Measurements from ENCODE around the gene TMEM258. TPM values are rescaled to one million over a fixed set of nuclear protein-coding genes. Genes with fewer than 3 reads are reported as not detected.

Gene TMEM258
- total and polyA plus RNA-seq, 2 donors (not counting 3 experiments of a cell fraction or from before 2014, with no cell fraction given): 140 to 534 TPM

DNA sequence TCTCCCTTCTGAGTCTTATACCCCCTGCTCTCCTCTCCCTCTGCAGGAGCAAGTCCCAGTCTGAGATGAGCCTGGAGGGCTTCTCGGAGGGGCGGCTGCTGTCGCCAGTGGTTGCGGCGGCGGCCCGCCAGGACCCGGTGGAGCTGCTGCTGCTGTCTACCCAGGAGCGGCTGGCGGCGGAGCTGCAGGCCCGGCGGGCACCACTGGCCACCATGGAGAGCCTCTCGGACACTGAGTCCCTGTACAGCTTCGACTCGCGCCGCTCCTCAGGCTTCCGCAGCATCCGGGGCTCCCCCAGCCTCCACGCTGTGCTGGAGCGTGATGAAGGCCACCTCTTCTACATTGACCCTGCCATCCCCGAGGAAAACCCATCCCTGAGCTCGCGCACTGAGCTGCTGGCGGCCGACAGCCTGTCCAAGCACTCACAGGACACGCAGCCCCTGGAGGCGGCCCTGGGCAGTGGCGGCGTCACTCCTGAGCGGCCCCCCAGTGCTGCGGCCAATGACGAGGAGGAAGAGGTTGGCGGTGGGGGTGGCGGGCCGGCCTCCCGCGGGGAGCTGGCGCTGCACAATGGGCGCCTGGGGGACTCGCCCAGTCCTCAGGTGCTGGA, 48.8 kb downstream of the TMEM258 start:
- no peaks in the 10 kb centered on the region for H3K9me1 ChIP-seq (replicated peaks; ENCODE audit: control insufficient read depth, extremely low read depth, insufficient read depth, low read length)
- DNase-seq (ENCODE audit: low read depth, low spot score) (no peak), FAIRE-seq (no peak)
- no peaks in the 10 kb centered on the region for H3K79me2 ChIP-seq (ENCODE audit: control insufficient read depth, insufficient read depth, low read length)
- H3K27me3 ChIP-seq (ENCODE audit: control insufficient read depth in 2 of 2, insufficient read depth in 2 of 2, low read length in 2 of 2): no peaks in the 10 kb centered on the region
- no peak overlapping the region for H3K27ac ChIP-seq (ENCODE audit: insufficient read depth, low read depth, low read length)
- dilution Hi-C loops (cut with MboI; ENCODE audit: extremely low pct_ligation_motif_present, low sequenced_read_pairs): no loop called here
- H3K36me3 ChIP-seq (ENCODE audit: control insufficient read depth in 2 of 2, extremely low read depth in 1 of 2, insufficient read depth in 2 of 2, low read length in 2 of 2): no peaks in the 10 kb centered on the region
- POLR2A ChIA-PET: no interaction called here
- TF ChIP-seq POLR2A (IDR thresholded peaks at IDR 0.05; ENCODE audit: low read depth, low read length): no peak
- TF ChIP-seq, protein P1, sequence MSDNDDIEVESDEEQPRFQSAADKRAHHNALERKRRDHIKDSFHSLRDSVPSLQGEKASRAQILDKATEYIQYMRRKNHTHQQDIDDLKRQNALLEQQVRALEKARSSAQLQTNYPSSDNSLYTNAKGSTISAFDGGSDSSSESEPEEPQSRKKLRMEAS (IDR thresholded peaks at IDR 0.05; ENCODE audit: insufficient read depth, insufficient read length): no peak
- TF ChIP-seq, protein P2, sequence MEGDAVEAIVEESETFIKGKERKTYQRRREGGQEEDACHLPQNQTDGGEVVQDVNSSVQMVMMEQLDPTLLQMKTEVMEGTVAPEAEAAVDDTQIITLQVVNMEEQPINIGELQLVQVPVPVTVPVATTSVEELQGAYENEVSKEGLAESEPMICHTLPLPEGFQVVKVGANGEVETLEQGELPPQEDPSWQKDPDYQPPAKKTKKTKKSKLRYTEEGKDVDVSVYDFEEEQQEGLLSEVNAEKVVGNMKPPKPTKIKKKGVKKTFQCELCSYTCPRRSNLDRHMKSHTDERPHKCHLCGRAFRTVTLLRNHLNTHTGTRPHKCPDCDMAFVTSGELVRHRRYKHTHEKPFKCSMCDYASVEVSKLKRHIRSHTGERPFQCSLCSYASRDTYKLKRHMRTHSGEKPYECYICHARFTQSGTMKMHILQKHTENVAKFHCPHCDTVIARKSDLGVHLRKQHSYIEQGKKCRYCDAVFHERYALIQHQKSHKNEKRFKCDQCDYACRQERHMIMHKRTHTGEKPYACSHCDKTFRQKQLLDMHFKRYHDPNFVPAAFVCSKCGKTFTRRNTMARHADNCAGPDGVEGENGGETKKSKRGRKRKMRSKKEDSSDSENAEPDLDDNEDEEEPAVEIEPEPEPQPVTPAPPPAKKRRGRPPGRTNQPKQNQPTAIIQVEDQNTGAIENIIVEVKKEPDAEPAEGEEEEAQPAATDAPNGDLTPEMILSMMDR (IDR thresholded peaks at IDR 0.05; ENCODE audit: extremely low read depth in 1 of 2, insufficient read depth in 1 of 2, low read depth in 1 of 2, low read length in 2 of 2): no peak
- TF ChIP-seq JUN (IDR thresholded peaks at IDR 0.05; ENCODE audit: borderline replicate concordance, insufficient read depth, insufficient read length, low read depth): no peak
- no peak for TF ChIP-seq FOS (IDR thresholded peaks at IDR 0.05; ENCODE audit: borderline replicate concordance, insufficient read depth, low read length)
- no peak for TF ChIP-seq EZH2 (IDR thresholded peaks at IDR 0.05; ENCODE audit: borderline replicate concordance, low read depth, low read length, severe bottlenecking)
- H3K9ac ChIP-seq (replicated peaks; ENCODE audit: extremely low read depth, insufficient read depth, low read length): no peak overlapping the region
- intact Hi-C loops (cut with micrococcal nuclease): no loop called here
- H4K20me1 ChIP-seq (replicated peaks; ENCODE audit: control insufficient read depth, extremely low read depth, insufficient read depth, low read length): no peaks in the 10 kb centered on the region
- H3K4me3 ChIP-seq (replicated peaks in 1 of 3; ENCODE audit: insufficient read depth in 1 of 3, low read depth in 1 of 3, low read length in 3 of 3): no peak overlapping the region
- no TSS peak for BruUV-seq (replicated peaks)
- H3K4me2 ChIP-seq (ENCODE audit: insufficient read depth, low read length): no peak overlapping the region
- no peak overlapping the region for H2AFZ ChIP-seq (ENCODE audit: low read depth, low read length)
- no peaks in the 10 kb centered on the region for H3K9me3 ChIP-seq (replicated peaks; ENCODE audit: control insufficient read depth, insufficient read depth, low read length)
- CTCF ChIA-PET: interaction anchor here (0.6 to 1.2 kb wide), 4 partner anchors 10 to 339 kb away, joined by 3 to 4 read pairs (median 4); no protein-coding TSS in a partner anchor
- H3K4me1 ChIP-seq (ENCODE audit: control insufficient read depth, extremely low read depth, insufficient read depth, low read length): no peaks in the 10 kb centered on the region
